DOHH2 (cell line): Measurements from ENCODE around the gene PASK.

ENCODE experiments used
- H3F3A ChIP-seq: fragments of 200-600 bp; sonication (generic), shearing (Covaris generic); 2 replicates; pipeline ENCODE4 v1.6.0; 2016; ENCODE audit warnings: antibody characterized with exemption, mild to moderate bottlenecking; ENCODE audit not compliant: control insufficient read depth, insufficient read depth
- H3K27ac ChIP-seq: fragments of 200-600 bp; sonication (generic); 2 replicates; pipeline ENCODE4 v1.5.1; 2014; ENCODE audit warnings: low read depth, mild to moderate bottlenecking, low read length, moderate library complexity
- H3K27me3 ChIP-seq: fragments of 200-600 bp; sonication (generic); 2 replicates; pipeline ENCODE4 v1.6.1; 2014; ENCODE audit warnings: mild to moderate bottlenecking, low read length, mixed read lengths; ENCODE audit not compliant: control insufficient read depth
- H3K36me3 ChIP-seq: fragments of 200-600 bp; sonication (generic); 2 replicates; pipeline ENCODE4 v1.6.1; 2014; ENCODE audit warnings: mild to moderate bottlenecking, low read length, moderate library complexity, mixed read lengths; ENCODE audit not compliant: control insufficient read depth
- H3K4me1 ChIP-seq: fragments of 200-600 bp; sonication (generic); 2 replicates; pipeline ENCODE4 v1.6.1; 2014; ENCODE audit warnings: mild to moderate bottlenecking, low read length, mixed read lengths; ENCODE audit not compliant: control insufficient read depth
- H3K4me2 ChIP-seq: fragments of 200-600 bp; sonication (generic); 2 replicates; pipeline ENCODE4 v1.6.0; 2014; ENCODE audit warnings: mild to moderate bottlenecking, low read length, moderate library complexity
- H3K4me3 ChIP-seq: fragments of 200-600 bp; sonication (generic); 2 replicates; pipeline ENCODE4 v1.5.1; 2014; ENCODE audit warnings: mild to moderate bottlenecking, low read length, mixed read lengths
- H3K79me2 ChIP-seq: fragments of 200-600 bp; sonication (generic); 2 replicates; pipeline ENCODE4 v1.6.1; 2014; ENCODE audit warnings: mild to moderate bottlenecking, low read length, mixed read lengths; ENCODE audit not compliant: control insufficient read depth
- H3K9me2 ChIP-seq: fragments of 200-600 bp; sonication (generic); replicated peaks from 2 replicates; pipeline ENCODE4 v1.6.1; 2014; ENCODE audit warnings: mild to moderate bottlenecking, low read length, mixed read lengths; ENCODE audit not compliant: control insufficient read depth
- H3K9me3 ChIP-seq: fragments of 200-600 bp; sonication (generic); 2 replicates; pipeline ENCODE4 v1.6.1; 2014; ENCODE audit warnings: antibody characterized with exemption, low read length, mixed read lengths; ENCODE audit not compliant: control insufficient read depth, insufficient read depth
- H4K20me1 ChIP-seq: fragments of 200-600 bp; sonication (generic); 2 replicates; pipeline ENCODE4 v1.6.0; 2014; ENCODE audit warnings: low read depth, mild to moderate bottlenecking, antibody characterized with exemption, low read length, moderate library complexity; ENCODE audit not compliant: control insufficient read depth, insufficient read depth
- EZH2phosphoT487 ChIP-seq: fragments of 200-600 bp; sonication (generic); IDR thresholded peaks from 2 replicates; pipeline ENCODE4 v1.6.1; 2017; ENCODE audit warnings: borderline replicate concordance, mild to moderate bottlenecking, antibody characterized with exemption, low read length, moderate library complexity, mixed read lengths
- TF ChIP-seq, protein P1 (sequence below): fragments of 200-600 bp; sonication (generic); IDR thresholded peaks from one replicate; pipeline ENCODE4 v1.5.1; 2014; ENCODE audit warnings: antibody characterized with exemption, mild to moderate bottlenecking, low read depth, low read length; ENCODE audit not compliant: poor library complexity, severe bottlenecking

Gene PASK

DNA sequence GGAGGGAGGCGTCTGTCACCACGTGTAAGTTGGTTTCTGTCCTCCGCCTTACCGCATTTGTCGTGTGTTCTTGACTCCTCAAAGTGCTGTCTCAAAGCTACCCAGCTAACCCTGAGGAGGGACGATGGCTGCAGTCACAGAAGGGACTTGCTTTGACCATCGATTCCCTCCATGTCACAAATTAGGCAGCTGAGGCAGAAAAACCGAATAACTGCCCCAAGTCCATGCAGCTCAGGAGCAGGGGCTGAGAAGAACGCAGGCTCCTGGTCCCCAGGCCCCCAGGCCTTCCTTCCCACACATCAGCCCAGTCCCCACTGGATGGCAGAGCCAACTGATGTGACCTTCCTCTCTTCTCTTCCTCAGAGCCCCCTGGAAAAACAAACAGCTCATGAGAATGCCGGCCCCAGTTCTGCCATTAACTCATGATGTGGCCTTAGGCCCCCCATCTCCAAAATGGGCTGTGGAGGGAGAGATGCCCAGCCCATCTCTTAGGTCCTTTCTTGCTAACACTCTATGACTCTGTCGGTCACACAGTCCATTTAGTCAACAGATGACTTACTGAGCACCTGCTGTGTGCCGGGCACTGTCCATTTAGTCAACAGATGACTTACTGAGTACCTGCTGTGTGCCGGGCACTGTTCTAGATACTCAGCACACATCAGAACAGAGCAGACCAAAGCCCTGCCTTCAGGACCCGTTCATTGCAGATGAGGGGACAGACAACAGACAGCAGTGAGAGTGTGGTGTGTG is 66.8 kb downstream of the PASK start:
- TF ChIP-seq, protein P1, sequence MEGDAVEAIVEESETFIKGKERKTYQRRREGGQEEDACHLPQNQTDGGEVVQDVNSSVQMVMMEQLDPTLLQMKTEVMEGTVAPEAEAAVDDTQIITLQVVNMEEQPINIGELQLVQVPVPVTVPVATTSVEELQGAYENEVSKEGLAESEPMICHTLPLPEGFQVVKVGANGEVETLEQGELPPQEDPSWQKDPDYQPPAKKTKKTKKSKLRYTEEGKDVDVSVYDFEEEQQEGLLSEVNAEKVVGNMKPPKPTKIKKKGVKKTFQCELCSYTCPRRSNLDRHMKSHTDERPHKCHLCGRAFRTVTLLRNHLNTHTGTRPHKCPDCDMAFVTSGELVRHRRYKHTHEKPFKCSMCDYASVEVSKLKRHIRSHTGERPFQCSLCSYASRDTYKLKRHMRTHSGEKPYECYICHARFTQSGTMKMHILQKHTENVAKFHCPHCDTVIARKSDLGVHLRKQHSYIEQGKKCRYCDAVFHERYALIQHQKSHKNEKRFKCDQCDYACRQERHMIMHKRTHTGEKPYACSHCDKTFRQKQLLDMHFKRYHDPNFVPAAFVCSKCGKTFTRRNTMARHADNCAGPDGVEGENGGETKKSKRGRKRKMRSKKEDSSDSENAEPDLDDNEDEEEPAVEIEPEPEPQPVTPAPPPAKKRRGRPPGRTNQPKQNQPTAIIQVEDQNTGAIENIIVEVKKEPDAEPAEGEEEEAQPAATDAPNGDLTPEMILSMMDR, result no peak
- TF ChIP-seq EZH2phosphoT487, result no peak

GRCh38 chr2:241081643-241082340 is 67.5 kb downstream of the PASK start:
- Histone ChIP-seq H3K4me1 (peaks cover 7% of the 10 kb centered on the region), H3F3A (peaks cover 9% of the 10 kb centered on the region), H3K27me3 (no peaks in the 10 kb centered on the region), H3K27ac (no peak overlapping the region), H3K4me3 (no peak overlapping the region), H3K9me3 (no peaks in the 10 kb centered on the region), H3K79me2 (no peaks in the 10 kb centered on the region), H3K9me2 (no peaks in the 10 kb centered on the region), H3K36me3 (peaks cover 6% of the 10 kb centered on the region), H3K4me2 (no peak overlapping the region), H4K20me1 (no peaks in the 10 kb centered on the region)
- no peak for TF ChIP-seq EZH2phosphoT487
- TF ChIP-seq, protein P1, result no peak

More for the DNA sequence above, 66.8 kb downstream of the PASK start:
- no peaks in the 10 kb centered on the region for H3K79me2 ChIP-seq
- no peak overlapping the region for H3K4me2 ChIP-seq
- no peaks in the 10 kb centered on the region for H3K27me3 ChIP-seq
- no peak overlapping the region for H3K4me3 ChIP-seq
- peaks cover 9% of the 10 kb centered on the region for H3F3A ChIP-seq
- H3K36me3 ChIP-seq, result peaks cover 13% of the 10 kb centered on the region
- no peaks in the 10 kb centered on the region for H3K9me3 ChIP-seq
- H4K20me1 ChIP-seq, result no peaks in the 10 kb centered on the region
- peaks cover 2% of the 10 kb centered on the region for H3K4me1 ChIP-seq
- no peaks in the 10 kb centered on the region for H3K9me2 ChIP-seq
- H3K27ac ChIP-seq, result no peak overlapping the region

DNA sequence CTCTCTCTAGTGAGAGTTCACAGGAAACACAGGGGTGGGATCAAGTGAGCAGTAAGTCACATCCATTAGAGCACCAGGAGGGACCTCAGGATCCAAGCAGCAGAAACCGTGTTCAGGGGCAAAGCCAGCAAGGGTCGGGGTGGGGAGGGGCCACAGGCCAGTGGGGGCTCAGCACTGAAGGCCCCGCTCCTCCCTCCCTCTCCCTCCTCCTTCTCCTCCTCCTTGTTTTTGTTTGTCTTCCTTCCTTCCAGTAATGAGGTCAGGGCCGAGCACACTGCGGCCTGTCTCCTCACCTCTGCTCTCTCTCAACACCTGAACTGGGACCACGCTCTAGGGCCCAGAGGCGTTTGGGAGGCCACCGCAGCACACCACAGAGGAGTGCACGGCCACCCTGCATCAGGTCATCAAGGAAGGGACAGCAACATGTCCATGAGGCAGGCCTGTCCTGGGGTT is 68.1 kb downstream of the PASK start:
- no peaks in the 10 kb centered on the region for H3K9me3 ChIP-seq
- no peak overlapping the region for H3K4me3 ChIP-seq
- TF ChIP-seq, protein P1, result no peak
- TF ChIP-seq EZH2phosphoT487, result no peak
- H4K20me1 ChIP-seq, result no peaks in the 10 kb centered on the region
- no peak overlapping the region for H3K4me2 ChIP-seq
- H3F3A ChIP-seq, result peaks cover 9% of the 10 kb centered on the region
- no peak overlapping the region for H3K27ac ChIP-seq
- peaks cover under 1% of the 10 kb centered on the region; the same call in 1 of the 2 replicates for H3K36me3 ChIP-seq
- no peaks in the 10 kb centered on the region for H3K27me3 ChIP-seq
- H3K4me1 ChIP-seq, result peaks cover 7% of the 10 kb centered on the region
- H3K9me2 ChIP-seq, result no peaks in the 10 kb centered on the region
- H3K79me2 ChIP-seq, result no peaks in the 10 kb centered on the region
